ENCODE data around the gene SPATA16. TPM values are rescaled to one million over a fixed set of nuclear protein-coding genes. Genes with fewer than 3 reads are reported as not detected.
"Not testable (repeated sequence)": the region's sequence is repeated elsewhere in the genome, so short reads cannot be mapped to it uniquely, and the experiment has no call there.

SPATA16 gene
- total and polyA plus RNA-seq, 8 donors = not detected

GRCh38 chr3:173028351-173028750, 112.7 kb downstream of the SPATA16 start:
- TF ChIP-seq CTCF (IDR thresholded peaks at IDR 0.05) = no peak
- no peaks in the 10 kb centered on the region for H3K9me3 ChIP-seq
- no peak overlapping the region for H3K4me3 ChIP-seq
- ATAC-seq (no peak), DNase-seq (no peak)
- no peaks in the 10 kb centered on the region for H3K36me3 ChIP-seq
- no peaks in the 10 kb centered on the region for H3K27me3 ChIP-seq
- intact Hi-C loops (cut with DNase I) = no loop called here
- H3K4me1 ChIP-seq = no peaks in the 10 kb centered on the region
- no peak overlapping the region for H3K27ac ChIP-seq

GRCh38 chr3:173027429-173027828, 113.6 kb downstream of the SPATA16 start:
- no peak for TF ChIP-seq CTCF (IDR thresholded peaks at IDR 0.05)
- Histone ChIP-seq H3K4me3 (no peak overlapping the region), H3K27ac (no peak overlapping the region), H3K4me1 (no peaks in the 10 kb centered on the region), H3K36me3 (no peaks in the 10 kb centered on the region), H3K27me3 (no peaks in the 10 kb centered on the region), H3K9me3 (no peaks in the 10 kb centered on the region)
- no peak for DNase-seq
- intact Hi-C loops (cut with DNase I) = no loop called here
- ATAC-seq = no peak

- Histone ChIP-seq H3K9me3 (no peaks in the 10 kb centered on the region), H3K27ac (no peak overlapping the region), H3K4me3 (no peak overlapping the region), H3K4me1 (no peaks in the 10 kb centered on the region), H3K27me3 (no peaks in the 10 kb centered on the region), H3K36me3 (no peaks in the 10 kb centered on the region)
- intact Hi-C loops (cut with DNase I) = no loop called here
- ATAC-seq (no peak), DNase-seq (no peak)
- no peak for TF ChIP-seq CTCF (IDR thresholded peaks at IDR 0.05)
Observed at GRCh38 chr3:173025941-173026340, 115.1 kb downstream of the SPATA16 start.

GRCh38 chr3:173021547-173022185, 119.4 kb downstream of the SPATA16 start:
- no peak for ATAC-seq
- no peak for DNase-seq
- Histone ChIP-seq H3K9me3 (no peaks in the 10 kb centered on the region), H3K36me3 (no peaks in the 10 kb centered on the region), H3K27me3 (no peaks in the 10 kb centered on the region), H3K4me1 (no peaks in the 10 kb centered on the region), H3K27ac (no peak overlapping the region), H3K4me3 (no peak overlapping the region)
- intact Hi-C loops (cut with DNase I) = no loop called here
- TF ChIP-seq CTCF (IDR thresholded peaks at IDR 0.05) = no peak

GRCh38 chr3:173020128-173020527, 120.9 kb downstream of the SPATA16 start:
- DNase-seq; H3K9me3 ChIP-seq; H3K4me3 ChIP-seq; ATAC-seq; H3K27me3 ChIP-seq; H3K27ac ChIP-seq; intact Hi-C loops (cut with DNase I); H3K4me1 ChIP-seq; H3K36me3 ChIP-seq: not testable (repeated sequence)

- no peaks in the 10 kb centered on the region for H3K36me3 ChIP-seq
Observed at GRCh38 chr3:173019378-173019777, 121.7 kb downstream of the SPATA16 start.

More at GRCh38 chr3:173019378-173019777, 121.7 kb downstream of the SPATA16 start:
- Histone ChIP-seq H3K27me3 (no peaks in the 10 kb centered on the region), H3K27ac (no peak overlapping the region), H3K9me3 (no peaks in the 10 kb centered on the region), H3K4me3 (no peak overlapping the region), H3K4me1 (no peaks in the 10 kb centered on the region)
- TF ChIP-seq CTCF (IDR thresholded peaks at IDR 0.05) = no peak
- intact Hi-C loops (cut with DNase I) = no loop called here
- ATAC-seq (no peak), DNase-seq (no peak)
